Activated CD8-positive, alpha-beta memory T cell treated with anti-CD3 and anti-CD28 coated beads for 4 hours (primary cell): ENCODE measurements around the gene TEX26.

ENCODE experiments used
- DNase-seq, 2 donors: peaks; one replicate each; pipeline ENCODE4 v3.0.0-alpha.2; 2020; ENCODE audit warnings: low read depth in 2 of 2

TEX26 gene

DNA sequence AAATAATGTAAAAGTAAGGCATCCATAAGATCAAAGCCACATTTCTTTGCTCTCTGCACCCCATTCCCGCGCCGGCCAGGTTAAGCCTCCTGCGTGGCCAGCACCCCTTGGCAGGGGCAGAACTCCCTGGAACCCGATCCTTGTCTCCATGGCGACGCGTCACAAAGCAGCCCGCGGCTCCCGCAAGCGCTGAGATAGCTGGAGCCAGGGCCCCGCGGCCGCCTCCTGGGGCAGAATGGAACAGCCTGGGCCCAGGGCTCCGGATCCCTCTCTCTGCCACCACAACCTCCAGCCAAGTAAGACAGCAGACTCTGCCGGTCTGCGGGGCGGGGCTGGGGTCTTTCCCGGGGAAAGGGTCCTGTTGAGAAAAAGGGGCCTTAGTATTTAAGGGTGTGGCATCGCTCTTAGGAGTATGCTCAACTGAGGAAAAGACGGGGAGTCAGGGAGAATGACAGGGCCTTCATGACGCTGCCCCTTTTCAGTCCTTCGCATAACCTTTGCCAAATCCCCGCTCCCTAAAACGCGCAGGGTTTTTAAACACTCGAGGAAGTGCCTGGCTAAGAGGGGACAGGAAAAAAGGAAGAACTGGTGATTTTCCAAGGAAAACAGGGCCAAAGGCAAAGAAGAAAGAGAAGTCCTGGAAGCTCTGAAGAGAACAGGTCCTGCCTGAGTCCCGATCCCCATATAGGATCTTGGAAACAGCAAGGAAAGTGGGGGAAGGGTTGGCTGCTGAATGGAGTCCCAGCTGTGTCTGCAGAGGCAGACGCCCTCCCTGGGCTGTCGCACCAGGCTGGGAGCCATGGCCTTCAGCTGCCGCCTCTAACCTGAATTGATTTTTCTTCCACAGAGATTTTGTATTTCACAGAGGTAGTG lies at the start of gene TEX26:
TEX26 (plus strand) TSS at position 176 of the 873 bp plus-strand sequence; CDS start at position 236, 60 bp downstream.
- DNase-seq = no peak

DNA sequence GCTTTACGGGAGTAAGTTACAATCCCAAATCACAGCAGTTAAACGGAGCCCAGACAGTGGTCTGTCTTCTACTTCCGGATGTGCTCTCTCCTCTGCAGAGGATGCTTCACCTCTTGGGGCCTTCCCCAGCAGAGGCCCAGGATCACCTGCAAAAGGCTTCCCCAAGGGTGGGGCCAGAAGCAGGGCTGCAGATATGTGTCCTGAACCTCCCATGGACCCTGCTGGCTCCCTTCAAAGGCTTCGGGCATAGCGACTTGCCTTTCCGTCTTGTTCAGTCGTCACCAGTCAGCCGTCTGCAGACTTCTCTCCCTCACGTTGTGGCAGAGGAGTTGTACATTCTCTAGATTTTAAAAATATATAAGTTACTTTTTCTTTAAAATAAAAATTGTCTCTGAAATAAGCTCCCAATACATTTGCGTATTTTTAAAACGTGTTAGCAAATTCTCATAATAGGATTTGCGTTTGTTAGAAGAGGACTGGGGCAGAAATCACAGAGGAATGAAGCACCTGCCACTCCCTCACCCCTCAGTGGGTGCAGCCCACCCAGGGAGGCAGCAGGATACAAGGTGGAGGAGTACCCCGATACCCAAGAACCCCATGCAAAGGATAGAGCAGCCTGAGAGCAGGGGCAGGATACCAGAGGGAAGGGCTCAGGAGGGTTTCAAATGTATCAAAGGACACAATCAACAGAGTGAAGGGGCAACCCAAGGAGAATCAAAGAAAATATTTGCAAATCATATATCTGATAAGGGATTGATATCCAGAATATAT lies 49.3 kb upstream of the TEX26 start:
- DNase-seq = no peak

DNA sequence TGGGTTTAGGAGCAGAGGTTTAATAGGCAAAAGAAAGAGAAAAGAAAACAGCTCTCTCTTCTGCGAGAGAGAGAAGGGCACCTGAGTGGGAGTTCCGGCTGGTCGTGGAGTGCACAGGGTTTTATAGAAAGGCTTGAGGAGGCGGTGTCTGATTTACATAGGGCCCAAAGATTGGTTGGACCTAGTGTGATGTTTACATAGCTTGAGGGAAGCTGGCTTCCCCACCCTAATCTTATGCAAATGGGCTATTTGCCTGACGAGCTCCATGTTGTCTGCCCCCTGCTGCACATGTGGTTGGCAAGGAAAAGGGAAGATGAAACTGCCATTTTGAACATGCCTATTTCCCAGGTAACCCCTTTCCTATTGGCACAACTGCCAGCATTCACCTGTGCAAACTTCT lies 47.9 kb upstream of the TEX26 start:
- DNase-seq = no peak

DNA sequence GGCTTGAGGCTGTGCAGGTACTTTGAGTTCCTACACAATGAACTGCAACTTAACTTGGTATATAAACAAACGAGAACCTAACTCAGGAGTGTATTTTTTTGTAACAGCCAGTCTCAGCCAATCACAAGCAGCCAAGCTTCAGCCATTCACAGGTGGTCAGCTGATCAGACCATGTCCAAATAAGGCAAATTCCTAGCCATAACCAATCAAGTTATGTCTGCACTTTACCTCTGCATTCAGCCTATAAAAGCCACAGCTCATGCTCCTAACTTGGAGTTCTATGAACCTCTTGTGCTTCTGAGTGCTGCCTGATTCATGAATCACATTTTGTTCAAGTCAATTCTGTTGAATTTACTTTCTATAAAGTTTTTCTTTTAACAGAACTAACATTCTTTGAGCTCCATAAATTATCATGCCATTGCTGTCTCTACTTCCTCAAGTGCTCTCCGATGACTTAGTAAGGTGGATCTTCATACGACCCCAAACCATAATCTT lies 43.2 kb upstream of the TEX26 start:
- no peak for DNase-seq

DNA sequence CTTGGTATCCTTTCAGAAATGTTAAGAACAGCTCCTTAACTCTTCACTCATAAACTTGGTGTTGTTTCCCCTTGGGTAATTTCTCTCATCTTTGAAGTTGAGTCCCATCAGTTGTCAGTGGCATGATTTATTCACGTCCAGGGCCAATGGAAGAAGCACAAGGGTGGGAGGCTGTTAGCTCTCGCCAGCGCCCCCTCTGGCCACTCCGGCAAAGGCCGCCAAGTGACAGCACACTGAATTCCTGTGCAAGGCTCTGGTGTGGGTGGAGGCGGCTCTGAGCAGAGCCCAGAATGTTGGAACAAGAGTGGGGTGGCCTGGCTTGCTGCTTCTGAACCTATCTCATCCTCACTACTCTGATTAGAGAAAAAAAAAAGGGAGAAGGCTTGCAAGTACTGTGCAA lies 39.5 kb upstream of the TEX26 start:
- no peak for DNase-seq

DNA sequence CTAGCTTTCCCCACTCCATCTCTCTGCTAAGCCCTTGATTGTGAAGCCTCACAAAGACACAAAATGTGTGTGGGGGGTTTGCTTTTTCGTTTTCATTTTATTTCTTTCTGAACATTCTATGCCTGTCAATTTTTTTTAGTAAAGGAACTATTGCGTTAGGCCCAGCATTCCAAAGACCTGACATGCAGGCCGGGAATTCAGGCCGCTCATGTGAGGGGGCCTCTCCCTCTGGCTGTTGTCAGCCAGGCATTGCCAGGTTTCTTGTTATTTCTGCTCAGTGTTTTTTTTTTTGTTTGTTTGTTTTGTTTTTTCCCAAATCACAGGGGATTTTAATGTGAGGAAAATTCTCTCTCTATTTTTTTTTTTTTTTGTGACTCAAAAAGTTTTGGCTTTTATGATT lies 36.7 kb upstream of the TEX26 start:
- no peak for DNase-seq

DNA sequence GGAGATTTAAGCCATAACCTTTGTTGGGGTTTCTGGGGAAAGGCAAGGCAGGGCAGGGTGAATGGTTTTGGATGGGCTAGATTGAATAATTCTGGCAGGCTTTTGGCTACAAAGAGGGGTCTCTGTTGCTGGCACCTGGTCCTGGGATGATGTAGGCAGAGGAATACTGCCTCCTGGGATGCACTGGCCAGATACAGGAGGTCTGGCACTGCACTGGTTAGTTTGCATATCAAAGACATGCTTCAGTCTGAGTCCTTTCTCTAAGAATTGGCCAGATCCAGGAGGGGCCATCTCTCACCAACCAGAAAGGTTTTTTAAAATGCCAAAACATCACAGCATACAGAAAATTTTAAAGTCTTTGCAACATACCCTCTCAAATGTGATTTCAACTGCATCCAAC lies 34.4 kb upstream of the TEX26 start:
- DNase-seq = no peak

DNA sequence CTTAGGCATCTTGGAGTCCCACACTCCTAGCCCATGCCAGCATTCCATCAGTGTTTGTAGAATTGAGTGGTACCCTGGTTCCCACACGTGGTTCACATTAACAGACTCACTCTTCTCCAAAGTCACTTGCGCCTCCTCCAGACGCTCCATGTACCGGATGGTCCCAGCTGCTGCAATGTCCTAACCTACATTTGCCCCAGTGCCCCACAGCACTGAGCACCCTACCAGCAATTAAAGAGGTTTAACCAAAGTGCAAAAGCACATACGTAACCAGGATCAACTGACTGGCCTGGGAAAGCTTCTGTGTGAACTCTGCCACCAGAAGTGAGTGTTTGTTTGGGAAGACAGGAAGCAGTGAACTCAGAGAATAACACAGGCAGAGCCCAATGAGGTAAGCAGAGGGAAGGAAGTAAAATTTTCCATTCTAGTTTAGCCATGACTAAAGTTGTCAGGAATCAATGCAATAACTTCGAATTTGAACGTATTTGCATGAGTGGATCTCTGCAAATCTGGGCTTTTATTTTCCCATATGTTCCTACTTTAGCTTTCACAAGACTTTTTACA lies 33.7 kb upstream of the TEX26 start:
- DNase-seq = no peak

DNA sequence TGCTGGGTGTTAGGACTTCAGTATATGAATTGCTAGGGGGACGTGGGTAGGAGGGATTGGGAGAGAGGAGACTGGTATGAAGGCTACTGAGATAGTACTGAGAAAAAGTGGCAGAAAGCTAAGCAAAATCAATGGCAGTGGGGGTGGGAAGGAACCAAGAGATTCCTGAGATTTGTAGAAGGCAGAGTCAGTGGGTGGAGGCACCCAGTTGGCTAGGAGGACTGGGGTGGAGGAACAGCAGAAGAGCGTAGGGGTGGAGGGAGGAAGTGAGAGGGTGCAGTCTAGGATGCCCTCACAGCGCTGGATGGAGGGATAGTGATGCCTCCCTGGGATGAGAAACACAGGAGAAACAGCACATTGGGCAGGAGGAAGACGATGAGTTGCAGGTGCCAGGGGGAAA lies 32.0 kb upstream of the TEX26 start:
- no peak for DNase-seq

DNA sequence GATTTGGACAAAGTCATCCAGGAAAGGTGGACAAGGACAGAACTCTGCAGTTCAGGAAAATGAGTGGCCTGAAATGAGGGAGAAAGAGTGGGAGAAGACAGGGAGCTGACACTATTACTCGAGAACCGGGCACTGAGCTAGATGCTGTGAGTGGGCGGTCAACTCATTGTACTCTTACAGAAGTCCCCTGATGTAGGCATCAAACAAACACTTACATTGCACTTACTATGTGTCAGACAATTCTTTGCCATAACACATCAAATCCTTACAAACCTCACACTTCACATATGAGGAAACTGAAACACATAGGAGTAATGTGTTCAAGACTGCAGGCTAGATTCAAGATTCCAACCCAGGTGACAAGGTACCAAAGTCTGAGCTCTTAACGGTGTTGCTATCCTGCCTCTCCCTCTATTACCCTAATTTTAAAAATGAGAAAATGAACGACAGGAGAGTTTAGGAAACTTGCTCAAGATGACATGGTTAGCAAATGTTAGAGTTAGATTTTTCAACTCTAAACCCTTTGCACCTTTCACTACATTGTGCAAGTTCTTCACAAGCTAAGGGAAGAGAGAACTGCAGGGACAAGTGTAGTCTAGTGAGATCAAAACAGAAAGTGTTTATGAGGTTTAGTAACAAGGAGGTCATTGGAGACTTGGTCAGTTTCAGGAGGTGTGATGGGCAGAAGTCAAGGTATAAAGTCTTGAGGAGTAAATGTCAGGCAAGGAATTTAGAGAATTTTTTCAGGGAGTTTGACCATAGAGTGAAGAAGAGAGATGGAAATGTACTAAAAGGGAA lies 31.3 kb upstream of the TEX26 start:
- DNase-seq = no peak

DNA sequence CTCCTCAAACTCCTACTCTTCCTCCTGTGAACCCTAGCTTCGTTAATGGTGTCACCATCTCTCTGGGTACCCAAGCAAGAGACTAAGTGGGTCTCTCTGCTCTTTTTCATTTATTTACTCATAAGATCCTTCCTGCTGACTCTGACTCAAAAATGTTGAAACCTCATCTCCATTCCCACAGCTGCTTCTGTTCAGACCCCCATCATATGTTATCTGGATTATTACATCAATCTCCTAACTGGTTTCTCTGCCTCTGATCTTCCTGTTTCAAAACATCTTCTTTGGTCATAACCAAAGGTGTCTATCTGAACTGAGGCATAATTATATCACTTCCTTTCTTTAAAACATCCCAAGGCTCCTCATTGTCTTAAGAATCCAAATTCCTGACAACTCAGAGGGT lies 28.4 kb upstream of the TEX26 start:
- no peak for DNase-seq

DNA sequence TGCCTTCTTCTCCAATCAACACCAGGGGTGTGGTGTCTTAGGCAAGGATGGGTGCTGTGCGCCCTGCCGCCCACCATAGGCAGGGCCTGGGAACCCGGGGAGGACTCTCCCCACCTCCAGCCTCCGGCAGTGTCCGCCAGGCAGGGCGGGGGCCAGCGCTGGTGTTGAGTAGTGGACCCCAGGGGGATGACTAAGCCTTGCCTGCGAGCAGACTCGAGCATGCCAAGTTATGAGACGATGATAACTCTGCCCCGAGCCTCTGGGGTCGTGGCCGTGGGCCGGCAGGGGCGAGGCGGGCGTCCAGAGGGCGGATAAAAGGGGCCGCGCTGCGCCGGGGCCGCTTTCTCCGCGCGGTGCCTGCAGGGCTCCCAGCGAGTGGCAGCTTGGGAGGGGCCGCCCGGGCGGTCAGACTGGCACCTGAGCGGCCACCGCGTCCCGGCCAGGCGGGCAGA lies 26.5 kb upstream of the TEX26 start, which contains the start of gene MEDAG:
MEDAG (plus strand) TSS at position 340 of the 452 bp plus-strand sequence. CDS start 245 bp downstream, outside the sequence.
- no peak for DNase-seq

DNA sequence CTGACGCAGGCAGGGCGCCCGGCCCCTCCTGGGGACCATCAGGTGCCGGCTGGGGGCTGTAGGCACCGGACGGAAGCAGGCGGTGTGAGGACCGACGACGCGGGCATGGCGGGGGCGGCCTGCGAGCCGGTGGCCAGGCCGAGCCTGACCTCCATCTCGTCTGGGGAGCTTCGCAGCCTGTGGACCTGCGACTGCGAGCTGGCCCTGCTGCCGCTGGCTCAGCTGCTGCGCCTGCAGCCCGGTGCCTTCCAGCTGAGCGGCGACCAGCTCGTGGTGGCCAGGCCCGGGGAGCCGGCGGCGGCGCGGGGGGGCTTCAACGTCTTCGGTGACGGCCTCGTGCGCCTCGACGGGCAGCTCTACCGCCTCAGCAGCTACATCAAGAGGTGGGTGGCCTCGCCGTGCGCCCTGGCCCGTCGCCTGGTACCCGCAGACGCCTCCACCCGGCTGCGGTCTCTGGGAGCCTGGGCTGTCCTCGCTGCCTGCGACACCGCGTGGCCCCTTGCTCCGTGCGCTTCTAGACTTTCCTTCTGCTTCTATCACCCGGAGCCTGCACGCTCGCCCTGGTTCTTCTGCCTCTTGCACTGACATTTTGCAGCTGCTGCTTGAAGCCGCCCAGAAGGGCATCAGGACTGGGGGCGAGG lies 25.9 kb upstream of the TEX26 start:
- no peak for DNase-seq

DNA sequence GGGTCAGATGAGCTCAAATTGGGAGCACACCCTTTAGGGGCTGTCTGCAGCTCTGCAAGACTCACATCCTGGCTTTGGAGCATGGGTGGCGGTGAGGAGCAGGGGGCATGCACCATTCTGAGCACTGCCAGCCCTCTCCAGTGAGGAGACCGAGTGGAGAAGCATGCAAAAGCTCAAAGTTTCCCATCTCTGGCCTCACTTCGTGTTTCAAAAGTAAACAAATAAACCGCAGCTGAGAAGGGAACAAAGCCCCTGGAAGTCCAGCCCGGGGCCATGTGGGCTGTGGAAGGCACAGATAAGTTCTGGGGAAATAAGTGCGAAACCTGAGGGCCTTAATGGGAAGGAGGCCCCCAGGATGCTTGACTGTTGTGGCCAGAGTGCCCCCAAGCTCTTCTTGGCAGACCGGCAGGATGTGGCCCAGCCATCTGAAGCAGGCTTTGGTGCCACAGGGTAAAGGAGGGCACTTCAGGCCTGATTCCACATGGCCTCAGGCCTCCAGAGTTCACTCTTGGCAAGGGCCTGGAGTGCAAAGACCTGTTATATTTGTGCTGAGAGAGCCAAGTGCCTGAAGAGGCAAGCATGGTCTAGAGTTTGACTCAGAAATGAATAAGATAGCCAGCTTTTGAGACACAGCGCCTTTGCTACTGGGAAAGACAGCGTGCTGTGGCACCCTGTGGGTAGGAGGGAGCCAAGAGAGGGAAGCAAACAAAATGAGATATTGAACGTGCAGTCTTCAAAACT lies 25.2 kb upstream of the TEX26 start:
- DNase-seq = no peak

DNA sequence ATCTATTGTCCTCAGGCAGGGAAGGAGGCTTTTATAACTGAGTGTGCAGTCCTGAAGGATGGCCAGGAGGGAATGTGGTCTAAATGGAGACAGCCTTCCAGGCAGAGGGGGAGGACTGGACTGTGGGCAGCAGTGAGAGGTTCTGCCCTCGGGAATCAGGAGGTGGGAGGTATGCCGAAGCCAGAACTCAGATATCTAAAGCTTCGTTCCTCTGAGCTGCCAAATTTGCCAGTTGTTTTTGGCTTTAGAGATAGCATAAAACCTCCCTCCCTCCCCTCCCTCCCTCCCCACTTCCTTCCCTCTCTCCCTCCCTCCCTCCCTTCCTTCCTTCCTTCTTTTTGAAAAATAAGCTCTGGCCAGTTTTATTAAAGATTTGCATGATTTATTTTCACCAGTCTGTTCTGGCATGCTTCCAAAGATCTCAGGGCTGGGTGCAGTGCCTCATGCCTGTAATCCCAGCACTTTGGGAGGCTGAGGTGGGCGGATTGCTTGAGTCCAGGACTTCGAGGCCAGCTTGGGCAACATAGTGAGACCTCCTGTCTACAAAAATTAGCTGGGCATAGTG lies 24.0 kb upstream of the TEX26 start:
- no peak for DNase-seq

DNA sequence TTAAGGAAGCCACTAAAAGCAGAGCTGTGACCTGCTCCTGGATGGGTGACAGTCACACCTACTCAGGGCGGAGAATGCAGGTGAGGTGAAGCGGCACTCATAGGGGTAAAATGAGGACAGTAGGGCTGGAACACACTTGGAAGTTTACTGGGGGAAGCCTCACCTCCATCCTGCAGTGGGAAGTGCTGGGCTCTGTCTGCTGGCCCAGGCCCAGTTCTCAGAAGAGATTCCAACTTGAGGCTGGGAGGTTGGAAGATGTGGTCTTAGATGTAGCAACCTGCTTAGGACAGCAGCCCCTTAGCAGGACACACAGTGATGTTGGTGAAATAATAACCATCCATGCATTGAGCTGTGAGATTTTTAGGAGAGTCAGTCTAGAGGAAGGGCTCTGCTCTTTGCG lies 21.8 kb upstream of the TEX26 start:
- DNase-seq = no peak

DNA sequence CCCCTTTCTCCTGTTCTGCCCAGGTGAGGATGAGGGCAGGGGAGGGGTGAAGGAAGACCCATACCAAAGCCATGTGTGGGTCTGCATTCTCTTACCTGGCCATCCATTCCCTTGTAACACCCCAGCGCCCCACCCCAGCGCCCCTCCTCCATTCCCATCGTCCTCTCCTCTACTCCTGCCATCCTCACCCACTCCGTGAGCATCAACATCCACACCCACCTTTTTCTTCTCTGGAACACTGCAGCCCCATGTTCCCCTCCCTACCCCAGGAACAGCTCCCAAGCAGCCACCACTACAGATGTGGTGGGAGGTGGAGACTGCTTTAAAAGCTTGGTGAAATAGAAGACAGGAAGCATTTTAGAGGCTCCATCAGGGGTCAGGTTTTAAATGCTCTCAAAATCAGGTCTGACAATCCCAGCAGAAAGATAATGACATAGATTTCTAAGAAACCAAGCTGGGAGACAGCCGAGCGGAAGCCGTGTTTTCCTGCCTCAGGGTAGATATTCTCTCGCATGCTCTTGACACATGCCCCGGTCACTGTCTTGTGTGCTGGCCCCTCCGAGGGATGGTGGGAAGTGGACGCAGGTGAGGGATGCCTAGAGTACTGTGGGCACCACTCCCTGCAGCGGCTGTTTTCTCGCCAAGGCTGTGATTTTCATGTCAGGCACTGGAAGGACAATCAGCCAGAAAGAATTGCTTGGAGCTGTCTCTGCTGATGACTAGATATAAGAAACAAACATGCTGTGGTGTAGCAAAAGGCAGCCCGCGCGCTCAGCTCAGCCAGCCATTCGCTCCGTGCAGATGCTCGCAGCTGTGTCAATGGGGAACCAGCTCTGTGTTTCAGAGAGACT lies 16.5 kb upstream of the TEX26 start:
- DNase-seq = no peak

DNA sequence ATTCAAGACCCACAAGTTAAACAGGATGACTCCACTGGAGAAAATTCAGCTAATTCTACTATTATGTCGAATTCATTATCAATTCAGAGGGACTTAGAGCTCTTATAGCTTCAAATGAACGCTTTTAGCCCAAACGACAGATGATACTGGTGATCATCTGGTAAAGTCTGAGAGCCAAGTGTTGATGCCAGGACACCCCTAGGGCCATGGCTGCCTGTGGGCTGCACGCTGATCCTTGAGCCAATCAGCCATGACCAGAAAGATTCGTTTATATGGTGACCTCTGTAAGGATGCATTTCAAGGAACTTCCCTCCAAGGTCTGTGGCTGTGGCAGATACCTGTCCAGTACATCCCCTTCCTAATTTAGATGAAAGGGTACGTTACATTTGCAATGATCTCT lies 15.5 kb upstream of the TEX26 start:
- no peak for DNase-seq
